IMR-90 (cell line): ENCODE results near the gene TRAF3IP1. TPM values are rescaled to one million over a fixed set of nuclear protein-coding genes. Genes with fewer than 3 reads are reported as not detected.

ENCODE experiments used
- ATAC-seq: fragments of 200-7000 bp; cut with Tn5 transposase; 2 replicates; pipeline ENCODE4 v1.9.1; 2020; ENCODE audit warnings: low read depth, mild to moderate bottlenecking, moderate library complexity
- BruUV-seq: library from RNA; stranded (reverse); fragments of 400-500 nt; replicated peaks from 2 replicates; lab custom pipeline; 2021; lab: Mats Ljungman, UMichigan
- CTCF ChIA-PET: fragments of 300-600 bp; formaldehyde crosslinking; extraction: SDS; loops from one replicate; lab custom pipeline; 2021; ENCODE audit warnings: antibody characterized with exemption; lab: Yijun Ruan, JAX
- POLR2A ChIA-PET: fragments of 300-600 bp; sonication (Branson Sonifier 250); formaldehyde crosslinking; loops from one replicate; lab custom pipeline; 2022; ENCODE audit warnings: antibody characterized with exemption; ENCODE audit not compliant: unreplicated experiment; lab: Charles Lee
- DNase-seq: peaks from one replicate; pipeline ENCODE4 v3.0.0; 2013
- H2AFZ ChIP-seq: replicated peaks from 2 replicates; pipeline ENCODE3; 2013; ENCODE audit warnings: low read length, mild to moderate bottlenecking; ENCODE audit not compliant: poor library complexity
- H2AK5ac ChIP-seq: 2 replicates; pipeline ENCODE4 v1.6.1; 2013; ENCODE audit warnings: low read depth, low read length, inconsistent platforms
- H2AK9ac ChIP-seq: replicated peaks from 2 replicates; pipeline ENCODE3; 2013; ENCODE audit warnings: mild to moderate bottlenecking, low read depth, low read length, moderate library complexity; ENCODE audit not compliant: poor library complexity
- H2BK120ac ChIP-seq: 2 replicates; pipeline ENCODE4 v1.6.1; 2013; ENCODE audit warnings: low read depth, low read length, inconsistent platforms
- H2BK15ac ChIP-seq: 3 replicates; pipeline ENCODE4 v1.6.1; 2013; ENCODE audit warnings: low read depth, low read length, inconsistent platforms
- H2BK20ac ChIP-seq: 2 replicates; pipeline ENCODE4 v1.6.1; 2013; ENCODE audit warnings: low read depth, mild to moderate bottlenecking, inconsistent platforms, low read length, moderate library complexity
- H2BK5ac ChIP-seq: 2 replicates; pipeline ENCODE4 v1.6.1; 2013; ENCODE audit warnings: mild to moderate bottlenecking, low read depth, low read length, inconsistent platforms; ENCODE audit not compliant: poor library complexity, severe bottlenecking
- H3K14ac ChIP-seq: replicated peaks from 2 replicates; pipeline ENCODE4 v1.6.1; 2013; ENCODE audit warnings: low read depth, low read length, inconsistent platforms
- H3K18ac ChIP-seq: 2 replicates; pipeline ENCODE4 v1.6.1; 2013; ENCODE audit warnings: low read depth, low read length, control low read depth
- H3K23ac ChIP-seq: 2 replicates; pipeline ENCODE4 v1.6.1; 2013; ENCODE audit warnings: low read depth, low read length, inconsistent platforms
- H3K27ac ChIP-seq: 2 replicates; pipeline ENCODE4 v1.5.1; 2013; ENCODE audit warnings: mild to moderate bottlenecking, control low read depth, low read length; ENCODE audit not compliant: insufficient read depth
- H3K27me3 ChIP-seq: 2 replicates; pipeline ENCODE4 v1.6.1; 2013; ENCODE audit warnings: low read length; ENCODE audit not compliant: control insufficient read depth, insufficient read depth
- H3K36me3 ChIP-seq: 2 replicates; pipeline ENCODE4 v1.6.1; 2013; ENCODE audit warnings: low read length, mixed read lengths; ENCODE audit not compliant: control insufficient read depth, insufficient read depth
- H3K4ac ChIP-seq: 2 replicates; pipeline ENCODE4 v1.6.1; 2013; ENCODE audit warnings: low read depth, low read length, inconsistent platforms
- H3K4me1 ChIP-seq: 2 replicates; pipeline ENCODE4 v1.6.1; 2013; ENCODE audit warnings: low read length, mixed read lengths; ENCODE audit not compliant: control insufficient read depth, insufficient read depth
- H3K4me2 ChIP-seq: 2 replicates; pipeline ENCODE4 v1.6.1; 2013; ENCODE audit warnings: low read depth, mild to moderate bottlenecking, control low read depth, low read length, moderate library complexity
- H3K4me3 ChIP-seq: 2 replicates; pipeline ENCODE4 v1.5.1; 2013; ENCODE audit warnings: low read depth, mild to moderate bottlenecking, control low read depth, low read length, moderate library complexity; ENCODE audit not compliant: insufficient read depth
- H3K56ac ChIP-seq: 2 replicates; pipeline ENCODE4 v1.6.1; 2013; ENCODE audit warnings: low read length, inconsistent platforms; ENCODE audit not compliant: insufficient read depth; ENCODE audit errors: extremely low read depth
- H3K79me1 ChIP-seq, 2 experiments: 2 replicates each; pipeline ENCODE4 v1.6.1; 2013; ENCODE audit warnings: low read length in 2 of 2, inconsistent platforms in 1 of 2, low read depth in 1 of 2
- H3K9ac ChIP-seq: 2 replicates; pipeline ENCODE4 v1.6.1; 2013; ENCODE audit warnings: low read depth, low read length, control low read depth
- H3K9me1 ChIP-seq: 2 replicates; pipeline ENCODE4 v1.6.1; 2013; ENCODE audit warnings: low read length, inconsistent platforms; ENCODE audit not compliant: insufficient read depth
- H3K9me3 ChIP-seq: 2 replicates; pipeline ENCODE4 v1.6.1; 2013; ENCODE audit warnings: low read length; ENCODE audit not compliant: control insufficient read depth, insufficient read depth
- H4K20me1 ChIP-seq: 2 replicates; pipeline ENCODE4 v1.6.1; 2013; ENCODE audit warnings: low read length, inconsistent platforms; ENCODE audit not compliant: insufficient read depth
- H4K5ac ChIP-seq: 2 replicates; pipeline ENCODE4 v1.6.1; 2013; ENCODE audit warnings: mild to moderate bottlenecking, low read depth, low read length, control low read depth
- H4K8ac ChIP-seq, 2 experiments: 2 replicates each; pipeline ENCODE4 v1.6.1; 2013; ENCODE audit warnings: low read depth in 2 of 2, low read length in 2 of 2, control low read depth in 1 of 2, inconsistent platforms in 1 of 2
- H4K91ac ChIP-seq: 2 replicates; pipeline ENCODE4 v1.6.1; 2013; ENCODE audit warnings: low read depth, low read length, inconsistent platforms; ENCODE audit not compliant: insufficient read depth
- BHLHE40 ChIP-seq: fragments of 150-350 bp; IDR thresholded peaks from 2 replicates; pipeline ENCODE4 v1.6.1; 2016; ENCODE audit warnings: mild to moderate bottlenecking, low read depth, low read length
- CEBPB ChIP-seq: IDR thresholded peaks from 2 replicates; pipeline ENCODE4 v1.6.1; 2012; ENCODE audit warnings: low read depth, low read length, improper control_type of control experiment
- CHD1 ChIP-seq: IDR thresholded peaks from 2 replicates; pipeline ENCODE4 v1.6.1; 2012; ENCODE audit warnings: low read depth, low read length, improper control_type of control experiment
- FOS ChIP-seq: fragments of 150-350 bp; IDR thresholded peaks from 2 replicates; pipeline ENCODE4 v1.6.1; 2016; ENCODE audit warnings: low read depth, low read length
- MAFK ChIP-seq: IDR thresholded peaks from 2 replicates; pipeline ENCODE4 v1.6.1; 2012; ENCODE audit warnings: low read depth, low read length, improper control_type of control experiment
- MAZ ChIP-seq: IDR thresholded peaks from 2 replicates; pipeline ENCODE4 v1.6.1; 2012; ENCODE audit warnings: low read depth, mild to moderate bottlenecking, low read length, improper control_type of control experiment, moderate library complexity, borderline replicate concordance
- MXI1 ChIP-seq: IDR thresholded peaks from 2 replicates; pipeline ENCODE4 v1.6.1; 2012; ENCODE audit warnings: low read depth, mild to moderate bottlenecking, low read length, moderate library complexity, borderline replicate concordance
- NFE2L2 ChIP-seq: fragments of 150-350 bp; IDR thresholded peaks from 2 replicates; pipeline ENCODE4 v1.6.1; 2016; ENCODE audit warnings: low read depth, mild to moderate bottlenecking, low read length
- POLR2A ChIP-seq: IDR thresholded peaks from 2 replicates; pipeline ENCODE4 v1.6.1; 2012; ENCODE audit warnings: mild to moderate bottlenecking, low read depth, low read length
- RAD21 ChIP-seq: IDR thresholded peaks from 2 replicates; pipeline ENCODE4 v1.6.1; 2012; ENCODE audit warnings: low read length, improper control_type of control experiment
- RCOR1 ChIP-seq: IDR thresholded peaks from 2 replicates; pipeline ENCODE4 v1.6.1; 2012; ENCODE audit warnings: mild to moderate bottlenecking, low read length, improper control_type of control experiment; ENCODE audit not compliant: insufficient replicate concordance
- RFX5 ChIP-seq: IDR thresholded peaks from 2 replicates; pipeline ENCODE4 v1.8.0; 2012; ENCODE audit warnings: low read depth, mild to moderate bottlenecking, low read length, moderate library complexity
- SMC3 ChIP-seq: fragments of 150-350 bp; IDR thresholded peaks from 2 replicates; pipeline ENCODE4 v1.6.1; 2016; ENCODE audit warnings: low read depth, mild to moderate bottlenecking, antibody characterized with exemption, low read length, moderate library complexity
- USF2 ChIP-seq: fragments of 150-350 bp; IDR thresholded peaks from 2 replicates; pipeline ENCODE4 v1.6.1; 2017; ENCODE audit warnings: mild to moderate bottlenecking, antibody characterized with exemption, low read length, low read depth
- WGBS, 2 experiments: methylation state at CpG; one replicate each; pipeline versions ENCODE4 v1.1.5 to v1.1.7; 2013; ENCODE audit warnings: missing lambda C conversion rate in 2 of 2; ENCODE audit not compliant: insufficient read length in 1 of 2; ENCODE audit errors: extremely low coverage in 2 of 2; 5-methylcytosine and 5-hydroxymethylcytosine counted together
- dilution Hi-C: fragments of 300-500 bp; cut with HindIII; formaldehyde crosslinking; loops from one replicate; pipeline ENCODE4 v1.14.3; 2018; ENCODE audit warnings: low sequenced_read_pairs; ENCODE audit not compliant: unreplicated experiment
- in situ Hi-C: fragments of 300-500 bp; cut with MboI; formaldehyde crosslinking; loops from 3 replicates; pipeline ENCODE4 v1.14.3; 2019; ENCODE audit warnings: low sequenced_read_pairs, inconsistent platforms, mixed read lengths
- intact Hi-C: fragments of 100-400 bp; cut with micrococcal nuclease; formaldehyde crosslinking; loops from 2 replicates; pipeline ENCODE4 v1.10.0; 2022
- polyA plus RNA-seq, 3 experiments: library from polyadenylated mRNA; depleted of rRNA; stranded (reverse); fragments of >200 nt; gene quantifications; 2 replicates each; pipeline ENCODE4 v1.2.3, GENCODE V29; 2012; ENCODE audit warnings: low replicate concordance in 1 of 3
- total RNA-seq: library from RNA; depleted of rRNA; stranded (reverse); fragments of >200 nt; gene quantifications from 2 replicates; pipeline ENCODE4 v1.2.3, GENCODE V29; 2012
- TF ChIP-seq, protein P1 (sequence below): conservative IDR thresholded peaks from 2 replicates; pipeline ENCODE4 v1.5.1; 2012; ENCODE audit warnings: mild to moderate bottlenecking, low read depth, low read length, improper control_type of control experiment
- TF ChIP-seq, protein P2 (sequence below): fragments of 150-350 bp; IDR thresholded peaks from 2 replicates; pipeline ENCODE4 v1.6.1; 2016; ENCODE audit warnings: low read depth, mild to moderate bottlenecking, low read length, moderate library complexity, borderline replicate concordance

Gene TRAF3IP1
- total and polyA plus RNA-seq, 2 of the 4 experiments (the other 2 are of a cell fraction): 5.9 to 8.3 TPM

DNA sequence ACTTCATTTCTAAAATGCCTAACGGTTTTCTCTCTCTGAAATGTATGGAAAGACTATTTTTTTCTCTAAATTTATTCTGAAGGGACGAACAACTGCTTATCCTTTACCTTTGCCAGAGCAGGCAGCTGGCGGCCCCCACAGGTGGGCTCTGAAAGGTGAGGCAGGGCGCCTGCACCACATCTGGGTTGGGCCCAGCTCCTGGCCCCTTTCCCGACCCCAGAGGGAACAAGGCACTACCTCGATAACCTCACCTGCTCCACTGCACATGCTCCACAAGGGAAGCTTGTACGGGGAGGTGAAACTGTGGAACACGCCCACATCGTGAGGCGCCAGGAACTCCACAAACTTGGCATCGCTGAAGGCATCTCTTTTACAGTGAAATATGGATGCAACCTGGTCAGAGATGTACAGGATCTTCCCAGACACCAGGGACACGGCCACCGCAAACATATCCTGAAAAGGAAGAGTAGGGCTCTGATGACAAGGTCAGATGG is 49.2 kb upstream of the TRAF3IP1 start:
- H2AK9ac ChIP-seq: no peak overlapping the region
- H2AFZ ChIP-seq: no peak overlapping the region
- TF ChIP-seq MAZ (no peak), MAFK (no peak), RCOR1 (no peak), USF2 (no peak), CEBPB (no peak), BHLHE40 (no peak), NFE2L2 (no peak), RAD21 (no peak), CHD1 (no peak), SMC3 (no peak), POLR2A (no peak), FOS (no peak), RFX5 (no peak), MXI1 (no peak)
- TF ChIP-seq, protein P1, sequence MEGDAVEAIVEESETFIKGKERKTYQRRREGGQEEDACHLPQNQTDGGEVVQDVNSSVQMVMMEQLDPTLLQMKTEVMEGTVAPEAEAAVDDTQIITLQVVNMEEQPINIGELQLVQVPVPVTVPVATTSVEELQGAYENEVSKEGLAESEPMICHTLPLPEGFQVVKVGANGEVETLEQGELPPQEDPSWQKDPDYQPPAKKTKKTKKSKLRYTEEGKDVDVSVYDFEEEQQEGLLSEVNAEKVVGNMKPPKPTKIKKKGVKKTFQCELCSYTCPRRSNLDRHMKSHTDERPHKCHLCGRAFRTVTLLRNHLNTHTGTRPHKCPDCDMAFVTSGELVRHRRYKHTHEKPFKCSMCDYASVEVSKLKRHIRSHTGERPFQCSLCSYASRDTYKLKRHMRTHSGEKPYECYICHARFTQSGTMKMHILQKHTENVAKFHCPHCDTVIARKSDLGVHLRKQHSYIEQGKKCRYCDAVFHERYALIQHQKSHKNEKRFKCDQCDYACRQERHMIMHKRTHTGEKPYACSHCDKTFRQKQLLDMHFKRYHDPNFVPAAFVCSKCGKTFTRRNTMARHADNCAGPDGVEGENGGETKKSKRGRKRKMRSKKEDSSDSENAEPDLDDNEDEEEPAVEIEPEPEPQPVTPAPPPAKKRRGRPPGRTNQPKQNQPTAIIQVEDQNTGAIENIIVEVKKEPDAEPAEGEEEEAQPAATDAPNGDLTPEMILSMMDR: no peak
- TF ChIP-seq, protein P2, sequence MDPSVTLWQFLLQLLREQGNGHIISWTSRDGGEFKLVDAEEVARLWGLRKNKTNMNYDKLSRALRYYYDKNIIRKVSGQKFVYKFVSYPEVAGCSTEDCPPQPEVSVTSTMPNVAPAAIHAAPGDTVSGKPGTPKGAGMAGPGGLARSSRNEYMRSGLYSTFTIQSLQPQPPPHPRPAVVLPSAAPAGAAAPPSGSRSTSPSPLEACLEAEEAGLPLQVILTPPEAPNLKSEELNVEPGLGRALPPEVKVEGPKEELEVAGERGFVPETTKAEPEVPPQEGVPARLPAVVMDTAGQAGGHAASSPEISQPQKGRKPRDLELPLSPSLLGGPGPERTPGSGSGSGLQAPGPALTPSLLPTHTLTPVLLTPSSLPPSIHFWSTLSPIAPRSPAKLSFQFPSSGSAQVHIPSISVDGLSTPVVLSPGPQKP: no peak
- WGBS, 2 experiments: 84% methylated on average over 9 of the region's 13 CpGs; no CpG with 5 or more reads in 1 of the 2 experiments
- H2BK20ac ChIP-seq: no peak overlapping the region
- no peak overlapping the region for H3K23ac ChIP-seq
- intact Hi-C loops: no loop called here
- no peak overlapping the region for H2BK120ac ChIP-seq
- H3K4me1 ChIP-seq: 0 out of 2 replicates have a peak, but pooled peaks cover 1% of the 10 kb centered on the region
- CTCF ChIA-PET: no interaction called here
- H2BK15ac ChIP-seq: no peak overlapping the region
- in situ Hi-C loops: no loop called here
- no peaks in the 10 kb centered on the region for H3K9me3 ChIP-seq
- H2BK5ac ChIP-seq: no peak overlapping the region
- no peak overlapping the region for H3K4me2 ChIP-seq
- no peak overlapping the region for H4K5ac ChIP-seq
- H3K4me3 ChIP-seq: no peak overlapping the region
- no peaks in the 10 kb centered on the region for H3K79me1 ChIP-seq
- peaks cover 23% of the 10 kb centered on the region for H3K36me3 ChIP-seq
- dilution Hi-C loops: no loop called here
- no peak overlapping the region for H3K18ac ChIP-seq
- no peak overlapping the region for H4K91ac ChIP-seq
- H3K9me1 ChIP-seq: peaks cover 6% of the 10 kb centered on the region; the same call in 1 of the 2 replicates
- H3K56ac ChIP-seq: no peak overlapping the region
- no peaks in the 10 kb centered on the region for H3K27me3 ChIP-seq
- no peaks in the 10 kb centered on the region for H4K20me1 ChIP-seq
- H3K4ac ChIP-seq: no peak overlapping the region
- no peak overlapping the region for H3K14ac ChIP-seq
- H2AK5ac ChIP-seq: no peak overlapping the region
- H4K8ac ChIP-seq: no peak overlapping the region
- no peak for DNase-seq
- no peak overlapping the region for H3K27ac ChIP-seq
- H3K9ac ChIP-seq: no peak overlapping the region
- no TSS peak for BruUV-seq
- POLR2A ChIA-PET: no interaction called here
- ATAC-seq: no peak
